HEK293 (cell line): Measurements from ENCODE around the gene PCSK5.

Experiments
- PRDM1 ChIP-seq: fragments of 450-650 bp; formaldehyde crosslinking; IDR thresholded peaks from 2 replicates; pipeline ENCODE4; 2016; ENCODE audit warnings: missing biosample characterization, missing genetic modification characterization
- WT1 ChIP-seq: fragments of 450-650 bp; formaldehyde crosslinking; IDR thresholded peaks from 2 replicates; pipeline ENCODE4 v1.5.1; 2016; ENCODE audit warnings: missing biosample characterization, missing genetic modification characterization
- ZNF274 ChIP-seq, 2 experiments: fragments of 200-500 bp in 1 of 2; fragments of 450-650 bp in 1 of 2; sonication (Bioruptor generic) in 1 of 2; formaldehyde crosslinking in 1 of 2; IDR thresholded peaks; 2 replicates each; pipeline versions ENCODE4 v1.5.1 to v1.6.1; 2014 to 2016; ENCODE audit warnings: borderline replicate concordance in 1 of 2, inconsistent platforms in 1 of 2, low read length in 1 of 2, missing biosample characterization in 1 of 2, missing genetic modification characterization in 1 of 2
- ZNF350 ChIP-seq: fragments of 450-650 bp; formaldehyde crosslinking; IDR thresholded peaks from 2 replicates; pipeline ENCODE4 v1.5.0; 2017; ENCODE audit warnings: missing biosample characterization, mild to moderate bottlenecking, missing genetic modification characterization
- TF ChIP-seq, protein P1 (sequence below): fragments of 450-650 bp; formaldehyde crosslinking; IDR thresholded peaks from 2 replicates; pipeline ENCODE4 v1.5.1; 2016; ENCODE audit warnings: missing biosample characterization, missing genetic modification characterization, borderline replicate concordance
- TF ChIP-seq, protein P2 (sequence below): fragments of 450-650 bp; formaldehyde crosslinking; IDR thresholded peaks from 2 replicates; pipeline ENCODE4 v1.5.1; 2016; ENCODE audit warnings: missing biosample characterization, missing genetic modification characterization
- TF ChIP-seq, protein P3 (sequence below): fragments of 450-650 bp; formaldehyde crosslinking; IDR thresholded peaks from 2 replicates; pipeline ENCODE4 v1.5.1; 2016; ENCODE audit warnings: missing biosample characterization, missing genetic modification characterization
- TF ChIP-seq, protein P4 (sequence below): fragments of 450-650 bp; formaldehyde crosslinking; IDR thresholded peaks from 2 replicates; pipeline ENCODE4 v1.5.1; 2017; ENCODE audit warnings: missing biosample characterization, missing genetic modification characterization
- TF ChIP-seq, protein P5 (sequence below): fragments of 450-650 bp; formaldehyde crosslinking; IDR thresholded peaks from 2 replicates; pipeline ENCODE4 v1.5.1; 2017; ENCODE audit warnings: missing biosample characterization, missing genetic modification characterization
- TF ChIP-seq, protein P6 (sequence below): fragments of 450-650 bp; formaldehyde crosslinking; IDR thresholded peaks from 2 replicates; pipeline ENCODE4 v1.5.1; 2016; ENCODE audit warnings: missing biosample characterization, missing genetic modification characterization
- TF ChIP-seq, protein P7 (sequence below): fragments of 450-650 bp; formaldehyde crosslinking; IDR thresholded peaks from 2 replicates; pipeline ENCODE4 v1.5.1; 2016; ENCODE audit warnings: missing biosample characterization, missing genetic modification characterization

DNA sequence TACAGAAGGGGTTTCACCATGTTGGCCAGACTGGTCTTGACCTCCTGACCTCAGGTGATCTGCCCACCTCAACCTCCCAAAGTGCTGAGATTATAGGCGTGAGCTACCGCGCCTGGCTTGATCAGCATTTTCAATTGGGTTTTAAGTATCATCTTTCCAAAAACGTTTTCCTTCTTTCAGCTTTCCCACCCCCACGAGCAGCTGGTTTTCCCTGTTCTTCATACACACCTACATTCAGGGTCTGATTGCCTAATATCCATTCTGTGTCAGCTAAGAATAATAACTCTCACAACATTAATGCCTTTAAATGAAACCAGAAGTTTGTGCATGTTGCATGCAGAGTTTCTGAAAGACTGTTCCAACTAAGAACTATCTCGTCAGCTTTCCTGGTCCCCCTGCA is 465.4 kb downstream of the PCSK5 start:
- TF ChIP-seq, protein P1, sequence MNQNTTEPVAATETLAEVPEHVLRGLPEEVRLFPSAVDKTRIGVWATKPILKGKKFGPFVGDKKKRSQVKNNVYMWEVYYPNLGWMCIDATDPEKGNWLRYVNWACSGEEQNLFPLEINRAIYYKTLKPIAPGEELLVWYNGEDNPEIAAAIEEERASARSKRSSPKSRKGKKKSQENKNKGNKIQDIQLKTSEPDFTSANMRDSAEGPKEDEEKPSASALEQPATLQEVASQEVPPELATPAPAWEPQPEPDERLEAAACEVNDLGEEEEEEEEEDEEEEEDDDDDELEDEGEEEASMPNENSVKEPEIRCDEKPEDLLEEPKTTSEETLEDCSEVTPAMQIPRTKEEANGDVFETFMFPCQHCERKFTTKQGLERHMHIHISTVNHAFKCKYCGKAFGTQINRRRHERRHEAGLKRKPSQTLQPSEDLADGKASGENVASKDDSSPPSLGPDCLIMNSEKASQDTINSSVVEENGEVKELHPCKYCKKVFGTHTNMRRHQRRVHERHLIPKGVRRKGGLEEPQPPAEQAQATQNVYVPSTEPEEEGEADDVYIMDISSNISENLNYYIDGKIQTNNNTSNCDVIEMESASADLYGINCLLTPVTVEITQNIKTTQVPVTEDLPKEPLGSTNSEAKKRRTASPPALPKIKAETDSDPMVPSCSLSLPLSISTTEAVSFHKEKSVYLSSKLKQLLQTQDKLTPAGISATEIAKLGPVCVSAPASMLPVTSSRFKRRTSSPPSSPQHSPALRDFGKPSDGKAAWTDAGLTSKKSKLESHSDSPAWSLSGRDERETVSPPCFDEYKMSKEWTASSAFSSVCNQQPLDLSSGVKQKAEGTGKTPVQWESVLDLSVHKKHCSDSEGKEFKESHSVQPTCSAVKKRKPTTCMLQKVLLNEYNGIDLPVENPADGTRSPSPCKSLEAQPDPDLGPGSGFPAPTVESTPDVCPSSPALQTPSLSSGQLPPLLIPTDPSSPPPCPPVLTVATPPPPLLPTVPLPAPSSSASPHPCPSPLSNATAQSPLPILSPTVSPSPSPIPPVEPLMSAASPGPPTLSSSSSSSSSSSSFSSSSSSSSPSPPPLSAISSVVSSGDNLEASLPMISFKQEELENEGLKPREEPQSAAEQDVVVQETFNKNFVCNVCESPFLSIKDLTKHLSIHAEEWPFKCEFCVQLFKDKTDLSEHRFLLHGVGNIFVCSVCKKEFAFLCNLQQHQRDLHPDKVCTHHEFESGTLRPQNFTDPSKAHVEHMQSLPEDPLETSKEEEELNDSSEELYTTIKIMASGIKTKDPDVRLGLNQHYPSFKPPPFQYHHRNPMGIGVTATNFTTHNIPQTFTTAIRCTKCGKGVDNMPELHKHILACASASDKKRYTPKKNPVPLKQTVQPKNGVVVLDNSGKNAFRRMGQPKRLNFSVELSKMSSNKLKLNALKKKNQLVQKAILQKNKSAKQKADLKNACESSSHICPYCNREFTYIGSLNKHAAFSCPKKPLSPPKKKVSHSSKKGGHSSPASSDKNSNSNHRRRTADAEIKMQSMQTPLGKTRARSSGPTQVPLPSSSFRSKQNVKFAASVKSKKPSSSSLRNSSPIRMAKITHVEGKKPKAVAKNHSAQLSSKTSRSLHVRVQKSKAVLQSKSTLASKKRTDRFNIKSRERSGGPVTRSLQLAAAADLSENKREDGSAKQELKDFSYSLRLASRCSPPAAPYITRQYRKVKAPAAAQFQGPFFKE (tag by site-specific recombination): no peak
- TF ChIP-seq, protein P2, sequence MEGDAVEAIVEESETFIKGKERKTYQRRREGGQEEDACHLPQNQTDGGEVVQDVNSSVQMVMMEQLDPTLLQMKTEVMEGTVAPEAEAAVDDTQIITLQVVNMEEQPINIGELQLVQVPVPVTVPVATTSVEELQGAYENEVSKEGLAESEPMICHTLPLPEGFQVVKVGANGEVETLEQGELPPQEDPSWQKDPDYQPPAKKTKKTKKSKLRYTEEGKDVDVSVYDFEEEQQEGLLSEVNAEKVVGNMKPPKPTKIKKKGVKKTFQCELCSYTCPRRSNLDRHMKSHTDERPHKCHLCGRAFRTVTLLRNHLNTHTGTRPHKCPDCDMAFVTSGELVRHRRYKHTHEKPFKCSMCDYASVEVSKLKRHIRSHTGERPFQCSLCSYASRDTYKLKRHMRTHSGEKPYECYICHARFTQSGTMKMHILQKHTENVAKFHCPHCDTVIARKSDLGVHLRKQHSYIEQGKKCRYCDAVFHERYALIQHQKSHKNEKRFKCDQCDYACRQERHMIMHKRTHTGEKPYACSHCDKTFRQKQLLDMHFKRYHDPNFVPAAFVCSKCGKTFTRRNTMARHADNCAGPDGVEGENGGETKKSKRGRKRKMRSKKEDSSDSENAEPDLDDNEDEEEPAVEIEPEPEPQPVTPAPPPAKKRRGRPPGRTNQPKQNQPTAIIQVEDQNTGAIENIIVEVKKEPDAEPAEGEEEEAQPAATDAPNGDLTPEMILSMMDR (tag by site-specific recombination): no peak
- TF ChIP-seq, protein P3, sequence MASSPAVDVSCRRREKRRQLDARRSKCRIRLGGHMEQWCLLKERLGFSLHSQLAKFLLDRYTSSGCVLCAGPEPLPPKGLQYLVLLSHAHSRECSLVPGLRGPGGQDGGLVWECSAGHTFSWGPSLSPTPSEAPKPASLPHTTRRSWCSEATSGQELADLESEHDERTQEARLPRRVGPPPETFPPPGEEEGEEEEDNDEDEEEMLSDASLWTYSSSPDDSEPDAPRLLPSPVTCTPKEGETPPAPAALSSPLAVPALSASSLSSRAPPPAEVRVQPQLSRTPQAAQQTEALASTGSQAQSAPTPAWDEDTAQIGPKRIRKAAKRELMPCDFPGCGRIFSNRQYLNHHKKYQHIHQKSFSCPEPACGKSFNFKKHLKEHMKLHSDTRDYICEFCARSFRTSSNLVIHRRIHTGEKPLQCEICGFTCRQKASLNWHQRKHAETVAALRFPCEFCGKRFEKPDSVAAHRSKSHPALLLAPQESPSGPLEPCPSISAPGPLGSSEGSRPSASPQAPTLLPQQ (tag by site-specific recombination): no peak
- TF ChIP-seq ZNF350 (tag by site-specific recombination) (no peak), WT1 (no peak), PRDM1 (tag by site-specific recombination) (no peak), ZNF274 (IDR thresholded peaks at IDR 0.05; ENCODE audit: low read length) (no peak), ZNF274 (tag by site-specific recombination; IDR thresholded peaks at IDR 0.05; ENCODE audit: borderline replicate concordance) (no peak)
- TF ChIP-seq, protein P4, sequence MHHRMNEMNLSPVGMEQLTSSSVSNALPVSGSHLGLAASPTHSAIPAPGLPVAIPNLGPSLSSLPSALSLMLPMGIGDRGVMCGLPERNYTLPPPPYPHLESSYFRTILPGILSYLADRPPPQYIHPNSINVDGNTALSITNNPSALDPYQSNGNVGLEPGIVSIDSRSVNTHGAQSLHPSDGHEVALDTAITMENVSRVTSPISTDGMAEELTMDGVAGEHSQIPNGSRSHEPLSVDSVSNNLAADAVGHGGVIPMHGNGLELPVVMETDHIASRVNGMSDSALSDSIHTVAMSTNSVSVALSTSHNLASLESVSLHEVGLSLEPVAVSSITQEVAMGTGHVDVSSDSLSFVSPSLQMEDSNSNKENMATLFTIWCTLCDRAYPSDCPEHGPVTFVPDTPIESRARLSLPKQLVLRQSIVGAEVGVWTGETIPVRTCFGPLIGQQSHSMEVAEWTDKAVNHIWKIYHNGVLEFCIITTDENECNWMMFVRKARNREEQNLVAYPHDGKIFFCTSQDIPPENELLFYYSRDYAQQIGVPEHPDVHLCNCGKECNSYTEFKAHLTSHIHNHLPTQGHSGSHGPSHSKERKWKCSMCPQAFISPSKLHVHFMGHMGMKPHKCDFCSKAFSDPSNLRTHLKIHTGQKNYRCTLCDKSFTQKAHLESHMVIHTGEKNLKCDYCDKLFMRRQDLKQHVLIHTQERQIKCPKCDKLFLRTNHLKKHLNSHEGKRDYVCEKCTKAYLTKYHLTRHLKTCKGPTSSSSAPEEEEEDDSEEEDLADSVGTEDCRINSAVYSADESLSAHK (tag by site-specific recombination): no peak
- TF ChIP-seq, protein P5, sequence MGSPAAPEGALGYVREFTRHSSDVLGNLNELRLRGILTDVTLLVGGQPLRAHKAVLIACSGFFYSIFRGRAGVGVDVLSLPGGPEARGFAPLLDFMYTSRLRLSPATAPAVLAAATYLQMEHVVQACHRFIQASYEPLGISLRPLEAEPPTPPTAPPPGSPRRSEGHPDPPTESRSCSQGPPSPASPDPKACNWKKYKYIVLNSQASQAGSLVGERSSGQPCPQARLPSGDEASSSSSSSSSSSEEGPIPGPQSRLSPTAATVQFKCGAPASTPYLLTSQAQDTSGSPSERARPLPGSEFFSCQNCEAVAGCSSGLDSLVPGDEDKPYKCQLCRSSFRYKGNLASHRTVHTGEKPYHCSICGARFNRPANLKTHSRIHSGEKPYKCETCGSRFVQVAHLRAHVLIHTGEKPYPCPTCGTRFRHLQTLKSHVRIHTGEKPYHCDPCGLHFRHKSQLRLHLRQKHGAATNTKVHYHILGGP (tag by site-specific recombination): no peak
- TF ChIP-seq, protein P6, sequence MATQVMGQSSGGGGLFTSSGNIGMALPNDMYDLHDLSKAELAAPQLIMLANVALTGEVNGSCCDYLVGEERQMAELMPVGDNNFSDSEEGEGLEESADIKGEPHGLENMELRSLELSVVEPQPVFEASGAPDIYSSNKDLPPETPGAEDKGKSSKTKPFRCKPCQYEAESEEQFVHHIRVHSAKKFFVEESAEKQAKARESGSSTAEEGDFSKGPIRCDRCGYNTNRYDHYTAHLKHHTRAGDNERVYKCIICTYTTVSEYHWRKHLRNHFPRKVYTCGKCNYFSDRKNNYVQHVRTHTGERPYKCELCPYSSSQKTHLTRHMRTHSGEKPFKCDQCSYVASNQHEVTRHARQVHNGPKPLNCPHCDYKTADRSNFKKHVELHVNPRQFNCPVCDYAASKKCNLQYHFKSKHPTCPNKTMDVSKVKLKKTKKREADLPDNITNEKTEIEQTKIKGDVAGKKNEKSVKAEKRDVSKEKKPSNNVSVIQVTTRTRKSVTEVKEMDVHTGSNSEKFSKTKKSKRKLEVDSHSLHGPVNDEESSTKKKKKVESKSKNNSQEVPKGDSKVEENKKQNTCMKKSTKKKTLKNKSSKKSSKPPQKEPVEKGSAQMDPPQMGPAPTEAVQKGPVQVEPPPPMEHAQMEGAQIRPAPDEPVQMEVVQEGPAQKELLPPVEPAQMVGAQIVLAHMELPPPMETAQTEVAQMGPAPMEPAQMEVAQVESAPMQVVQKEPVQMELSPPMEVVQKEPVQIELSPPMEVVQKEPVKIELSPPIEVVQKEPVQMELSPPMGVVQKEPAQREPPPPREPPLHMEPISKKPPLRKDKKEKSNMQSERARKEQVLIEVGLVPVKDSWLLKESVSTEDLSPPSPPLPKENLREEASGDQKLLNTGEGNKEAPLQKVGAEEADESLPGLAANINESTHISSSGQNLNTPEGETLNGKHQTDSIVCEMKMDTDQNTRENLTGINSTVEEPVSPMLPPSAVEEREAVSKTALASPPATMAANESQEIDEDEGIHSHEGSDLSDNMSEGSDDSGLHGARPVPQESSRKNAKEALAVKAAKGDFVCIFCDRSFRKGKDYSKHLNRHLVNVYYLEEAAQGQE (tag by site-specific recombination): no peak
- TF ChIP-seq, protein P7, sequence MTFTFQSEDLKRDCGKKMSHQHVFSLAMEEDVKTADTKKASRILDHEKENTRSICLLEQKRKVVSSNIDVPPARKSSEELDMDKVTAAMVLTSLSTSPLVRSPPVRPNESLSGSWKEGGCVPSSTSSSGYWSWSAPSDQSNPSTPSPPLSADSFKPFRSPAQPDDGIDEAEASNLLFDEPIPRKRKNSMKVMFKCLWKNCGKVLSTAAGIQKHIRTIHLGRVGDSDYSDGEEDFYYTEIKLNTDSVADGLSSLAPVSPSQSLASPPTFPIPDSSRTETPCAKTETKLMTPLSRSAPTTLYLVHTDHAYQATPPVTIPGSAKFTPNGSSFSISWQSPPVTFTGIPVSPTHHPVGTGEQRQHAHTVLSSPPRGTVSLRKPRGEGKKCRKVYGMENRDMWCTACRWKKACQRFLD (tag by site-specific recombination): no peak
